Mesenchymal stem cell (in vitro differentiated cells and primary cell): Measurements from ENCODE around the gene PLA2G2D.

Experiments
- DNase-seq: peaks from one replicate; pipeline ENCODE4 v3.0.0-alpha.2; 2013
- H2AFZ ChIP-seq: one replicate; pipeline ENCODE4 v1.6.1; 2013; ENCODE audit warnings: low read depth, mild to moderate bottlenecking, control low read depth, inconsistent platforms, low read length, moderate library complexity
- H2AK5ac ChIP-seq: 2 replicates; pipeline ENCODE4 v1.6.1; 2013; ENCODE audit warnings: low read length, moderate library complexity, mild to moderate bottlenecking, inconsistent platforms; ENCODE audit not compliant: severe bottlenecking
- H2BK120ac ChIP-seq: one replicate; pipeline ENCODE4 v1.6.1; 2013; ENCODE audit warnings: low read depth, mild to moderate bottlenecking, inconsistent platforms, low read length, moderate library complexity
- H2BK12ac ChIP-seq, 2 experiments: one replicate each; pipeline ENCODE4 v1.6.1; 2013; ENCODE audit warnings: inconsistent platforms in 2 of 2, low read length in 2 of 2, mild to moderate bottlenecking in 2 of 2, moderate library complexity in 2 of 2, control low read depth in 1 of 2
- H2BK15ac ChIP-seq: one replicate; pipeline ENCODE4 v1.6.1; 2013; ENCODE audit warnings: mild to moderate bottlenecking, low read depth, inconsistent platforms; ENCODE audit not compliant: poor library complexity, severe bottlenecking
- H2BK5ac ChIP-seq: 2 replicates; pipeline ENCODE4 v1.6.1; 2013; ENCODE audit warnings: low read depth, mild to moderate bottlenecking, low read length, control low read depth, inconsistent platforms; ENCODE audit not compliant: poor library complexity, severe bottlenecking
- H3K14ac ChIP-seq, 2 experiments: one replicate each; pipeline ENCODE4 v1.6.1; 2013; ENCODE audit warnings: inconsistent platforms in 2 of 2, low read length in 2 of 2, control low read depth in 1 of 2, mild to moderate bottlenecking in 1 of 2, moderate library complexity in 1 of 2
- H3K18ac ChIP-seq, 2 experiments: one replicate each; pipeline ENCODE4 v1.6.1; 2013; ENCODE audit warnings: inconsistent platforms in 2 of 2, low read length in 2 of 2, control low read depth in 1 of 2, low read depth in 1 of 2, mild to moderate bottlenecking in 1 of 2
- H3K23ac ChIP-seq, 2 experiments: one replicate each; pipeline ENCODE4 v1.6.1; 2013; ENCODE audit warnings: inconsistent platforms in 2 of 2, low read length in 2 of 2, mild to moderate bottlenecking in 2 of 2, moderate library complexity in 2 of 2, control low read depth in 1 of 2
- H3K27ac ChIP-seq: 2 replicates; pipeline ENCODE4 v1.5.1; 2013; ENCODE audit warnings: mild to moderate bottlenecking, moderate library complexity, low read length, control low read depth, inconsistent platforms; ENCODE audit not compliant: poor library complexity, severe bottlenecking
- H3K27me3 ChIP-seq, 2 experiments: 2 replicates each; pipeline versions ENCODE4 v1.6.1 to v1.7.0; 2013; ENCODE audit warnings: low read length in 2 of 2, mild to moderate bottlenecking in 2 of 2, moderate library complexity in 2 of 2, control low read depth in 1 of 2, inconsistent platforms in 1 of 2; ENCODE audit not compliant: control insufficient read depth in 1 of 2, insufficient read depth in 1 of 2
- H3K36me3 ChIP-seq, 2 experiments: 2 replicates each; pipeline versions ENCODE4 v1.6.1 to v1.7.0; 2013; ENCODE audit warnings: low read length in 2 of 2, control low read depth in 1 of 2, inconsistent platforms in 1 of 2, low read depth in 1 of 2, mild to moderate bottlenecking in 1 of 2; ENCODE audit not compliant: insufficient read depth in 2 of 2, control insufficient read depth in 1 of 2
- H3K4ac ChIP-seq, 2 experiments: one replicate each; pipeline ENCODE4 v1.6.1; 2013; ENCODE audit warnings: inconsistent platforms in 2 of 2, low read length in 2 of 2, mild to moderate bottlenecking in 2 of 2, moderate library complexity in 2 of 2, control low read depth in 1 of 2, low read depth in 1 of 2
- H3K4me1 ChIP-seq: 2 replicates; pipeline ENCODE4 v1.6.1; 2013; ENCODE audit warnings: low read depth, low read length, control low read depth; ENCODE audit not compliant: control insufficient read depth, insufficient read depth
- H3K4me2 ChIP-seq: 2 replicates; pipeline ENCODE4 v1.6.1; 2013; ENCODE audit warnings: low read length, mild to moderate bottlenecking, inconsistent platforms; ENCODE audit not compliant: poor library complexity, severe bottlenecking
- H3K4me3 ChIP-seq, 2 experiments: 2 replicates each; pipeline versions ENCODE4 v1.5.1 to v1.7.0; 2013; ENCODE audit warnings: low read length in 2 of 2, mild to moderate bottlenecking in 2 of 2, control low read depth in 1 of 2, low read depth in 1 of 2; ENCODE audit not compliant: insufficient read depth in 1 of 2
- H3K79me1 ChIP-seq: replicated peaks from 2 replicates; pipeline ENCODE4 v1.6.1; 2013; ENCODE audit warnings: mild to moderate bottlenecking, control low read depth, low read length, inconsistent platforms; ENCODE audit not compliant: poor library complexity, severe bottlenecking
- H3K9ac ChIP-seq: 2 replicates; pipeline ENCODE4 v1.7.0; 2013; ENCODE audit warnings: mild to moderate bottlenecking, low read length, moderate library complexity
- H3K9me3 ChIP-seq: 2 replicates; pipeline ENCODE4 v1.7.0; 2013; ENCODE audit warnings: mild to moderate bottlenecking, low read length; ENCODE audit not compliant: control insufficient read depth
- H4K8ac ChIP-seq: one replicate; pipeline ENCODE4 v1.6.1; 2013; ENCODE audit warnings: inconsistent platforms, mild to moderate bottlenecking, low read length, moderate library complexity
- H4K91ac ChIP-seq: one replicate; pipeline ENCODE4 v1.6.1; 2013; ENCODE audit warnings: mild to moderate bottlenecking, low read length, inconsistent platforms
- WGBS: methylation state at CpG from one replicate; pipeline ENCODE4 v1.1.7; 2013; ENCODE audit warnings: mixed read lengths; 5-methylcytosine and 5-hydroxymethylcytosine counted together

The PLA2G2D gene

DNA sequence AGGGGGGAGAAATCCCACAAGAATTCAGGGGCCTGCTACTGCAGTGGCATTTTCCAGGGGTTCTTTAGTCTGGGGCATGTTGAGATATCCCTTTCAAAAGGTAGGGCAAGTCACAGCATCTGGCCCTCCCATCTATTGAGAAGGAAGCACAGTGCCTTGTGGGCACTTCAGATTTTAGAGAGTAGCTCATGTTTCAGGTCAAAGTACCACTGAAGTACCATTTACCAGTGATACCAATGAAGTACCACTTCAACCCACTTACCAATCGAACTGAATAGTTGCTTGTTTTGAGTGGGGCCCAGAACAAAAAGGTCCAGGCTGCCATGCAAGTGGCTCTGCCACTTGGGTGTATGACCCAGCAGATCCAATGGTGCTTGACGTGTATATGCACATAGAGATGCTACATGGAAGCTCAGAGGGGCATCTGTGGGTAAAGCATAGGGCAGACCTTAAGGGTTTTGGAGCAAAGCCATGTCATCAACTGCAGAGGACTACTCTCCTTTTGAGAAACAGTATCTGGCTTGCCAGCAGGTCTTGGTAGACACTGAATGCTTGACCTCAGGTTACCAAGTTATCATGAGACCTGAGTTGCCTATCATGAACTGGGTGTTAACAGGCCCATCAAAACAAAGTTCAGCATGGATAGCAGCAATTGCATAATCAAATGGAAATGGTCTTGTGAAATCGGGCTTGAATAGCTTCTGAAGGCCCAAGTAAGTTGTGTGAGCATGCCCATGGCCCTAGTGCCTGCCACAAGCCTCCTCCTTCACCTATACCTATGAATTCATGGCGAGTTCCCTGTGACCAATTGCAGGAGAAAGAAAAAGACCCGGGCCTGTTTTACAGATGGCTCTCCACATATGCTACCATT lies 23.5 kb downstream of the PLA2G2D start:
- Histone ChIP-seq H4K8ac (no peak overlapping the region), H2BK15ac (no peak overlapping the region), H3K4ac (no peak overlapping the region), H3K36me3 (no peaks in the 10 kb centered on the region), H2BK120ac (no peak overlapping the region), H3K23ac (no peak overlapping the region), H2BK12ac (no peak overlapping the region), H3K18ac (no peak overlapping the region), H3K27me3 (peaks cover 0 to 13% of the 10 kb centered on the region in 2 experiments), H3K27ac (no peak overlapping the region), H2AK5ac (no peak overlapping the region), H3K79me1 (no peaks in the 10 kb centered on the region), H4K91ac (no peak overlapping the region), H3K4me3 (no peak overlapping the region), H2AFZ (no peak overlapping the region), H3K9ac (no peak overlapping the region), H2BK5ac (no peak overlapping the region), H3K14ac (no peak overlapping the region), H3K4me1 (no peaks in the 10 kb centered on the region), H3K9me3 (peaks cover 5% of the 10 kb centered on the region), H3K4me2 (no peak overlapping the region)
- DNase-seq, result no peak
- WGBS, result 45% methylated on average over 4 of the region's 5 CpGs

DNA sequence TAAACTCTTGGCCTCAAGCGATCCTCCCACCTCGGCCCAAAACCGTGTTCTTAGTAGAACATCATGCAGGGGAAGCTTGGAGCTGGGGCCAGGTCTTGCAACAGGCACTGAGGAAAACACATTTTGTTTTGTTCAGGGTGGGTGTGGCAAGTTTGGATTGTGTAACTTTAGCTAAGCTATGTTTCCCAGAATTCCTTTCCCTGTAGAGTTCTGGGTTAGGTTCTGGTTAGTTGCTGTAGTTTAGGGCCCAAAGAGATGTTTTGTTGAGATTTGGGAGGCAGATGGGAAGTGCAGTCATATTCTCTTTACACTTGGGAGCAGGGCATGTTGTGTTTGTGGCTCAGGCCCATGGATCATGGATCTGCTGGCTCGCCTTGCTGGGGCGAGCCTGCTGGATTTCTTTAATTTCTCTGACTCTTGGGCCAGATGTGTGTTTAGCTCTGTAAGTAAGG lies 25.4 kb downstream of the PLA2G2D start:
- H3K9ac ChIP-seq, result peak overlapping the region; percentile 74
- peaks cover 0 to 3% of the 10 kb centered on the region in 2 experiments for H3K36me3 ChIP-seq
- peak overlapping the region in 1 of 2 experiments; percentile 19 for H3K4me3 ChIP-seq
- no peak for DNase-seq
- H2BK12ac ChIP-seq, result no peak overlapping the region
- H3K79me1 ChIP-seq, result no peaks in the 10 kb centered on the region
- H3K4ac ChIP-seq, result no peak overlapping the region
- H3K4me1 ChIP-seq, result no peaks in the 10 kb centered on the region
- no peak overlapping the region for H3K18ac ChIP-seq
- H4K91ac ChIP-seq, result no peak overlapping the region
- H3K23ac ChIP-seq, result no peak overlapping the region
- H2BK15ac ChIP-seq, result no peak overlapping the region
- no peak overlapping the region for H2BK120ac ChIP-seq
- peaks cover 5% of the 10 kb centered on the region for H3K9me3 ChIP-seq
- H3K27me3 ChIP-seq, result peaks cover 0 to 9% of the 10 kb centered on the region in 2 experiments
- H3K14ac ChIP-seq, result no peak overlapping the region
- H4K8ac ChIP-seq, result no peak overlapping the region
- no peak overlapping the region for H2BK5ac ChIP-seq
- no peak overlapping the region for H3K27ac ChIP-seq
- no peak overlapping the region for H2AK5ac ChIP-seq
- no peak overlapping the region for H3K4me2 ChIP-seq
- 89% methylated on average over 5 of the region's 5 CpGs for whole genome bisulfite sequencing
- no peak overlapping the region for H2AFZ ChIP-seq

DNA sequence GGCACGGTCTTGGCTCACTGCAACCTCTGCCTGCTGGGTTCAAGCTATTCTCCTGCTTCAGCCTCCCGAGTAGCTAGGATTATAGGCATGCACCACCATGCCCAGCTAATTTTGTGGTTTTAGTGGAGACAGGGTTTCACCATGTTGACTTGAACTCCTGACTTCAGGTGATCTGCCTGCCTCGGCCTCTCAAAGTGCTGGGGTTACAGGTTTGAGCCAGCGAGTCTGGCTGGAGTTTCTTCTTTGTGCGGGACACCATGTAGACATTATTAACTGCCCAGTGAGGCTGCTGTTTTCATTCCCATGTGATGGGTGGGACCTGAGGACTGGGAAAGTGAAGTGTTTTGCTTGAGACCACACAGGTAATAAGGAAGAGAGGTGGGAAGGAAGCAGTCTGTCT lies 26.0 kb downstream of the PLA2G2D start:
- no peak overlapping the region for H3K4ac ChIP-seq
- peaks cover 0 to 3% of the 10 kb centered on the region in 2 experiments for H3K36me3 ChIP-seq
- H2BK120ac ChIP-seq, result no peak overlapping the region
- no peak overlapping the region for H4K91ac ChIP-seq
- H3K9ac ChIP-seq, result peak overlapping the region; percentile 74
- no peak overlapping the region for H3K4me3 ChIP-seq
- no peak overlapping the region for H2BK5ac ChIP-seq
- no peak for DNase-seq
- H3K23ac ChIP-seq, result no peak overlapping the region
- H3K18ac ChIP-seq, result no peak overlapping the region
- H2AFZ ChIP-seq, result no peak overlapping the region
- H3K79me1 ChIP-seq, result no peaks in the 10 kb centered on the region
- H3K9me3 ChIP-seq, result peaks cover 5% of the 10 kb centered on the region
- H2AK5ac ChIP-seq, result no peak overlapping the region
- no peak overlapping the region for H2BK15ac ChIP-seq
- H2BK12ac ChIP-seq, result no peak overlapping the region
- peaks cover 0 to 9% of the 10 kb centered on the region in 2 experiments for H3K27me3 ChIP-seq
- H3K4me1 ChIP-seq, result no peaks in the 10 kb centered on the region
- no peak overlapping the region for H3K4me2 ChIP-seq
- no peak overlapping the region for H4K8ac ChIP-seq
- 76% methylated on average over 5 of the region's 5 CpGs for WGBS
- H3K27ac ChIP-seq, result no peak overlapping the region
- H3K14ac ChIP-seq, result no peak overlapping the region

DNA sequence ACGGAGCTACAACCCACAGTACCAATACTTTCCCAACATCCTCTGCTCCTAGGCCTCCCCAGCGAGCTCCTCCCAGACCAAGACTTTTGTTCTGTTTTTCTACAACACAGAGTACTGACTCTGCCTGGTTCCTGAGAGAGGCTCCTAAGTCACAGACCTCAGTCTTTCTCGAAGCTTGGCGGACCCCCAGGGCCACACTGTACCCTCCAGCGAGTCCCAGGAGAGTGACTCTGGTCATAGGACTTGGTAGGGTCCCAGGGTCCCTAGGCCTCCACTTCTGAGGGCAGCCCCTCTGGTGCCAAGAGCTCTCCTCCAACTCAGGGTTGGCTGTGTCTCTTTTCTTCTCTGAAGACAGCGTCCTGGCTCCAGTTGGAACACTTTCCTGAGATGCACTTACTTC lies 28.7 kb downstream of the PLA2G2D start:
- Histone ChIP-seq H3K9me3 (no peaks in the 10 kb centered on the region), H4K8ac (no peak overlapping the region), H3K4ac (no peak overlapping the region), H2BK12ac (no peak overlapping the region), H3K9ac (no peak overlapping the region), H3K4me1 (no peaks in the 10 kb centered on the region), H3K14ac (no peak overlapping the region), H3K18ac (no peak overlapping the region), H2AFZ (no peak overlapping the region), H3K27ac (no peak overlapping the region), H3K36me3 (peaks cover 0 to 8% of the 10 kb centered on the region in 2 experiments), H4K91ac (no peak overlapping the region), H2AK5ac (no peak overlapping the region), H2BK120ac (no peak overlapping the region), H3K27me3 (peaks cover 0 to 9% of the 10 kb centered on the region in 2 experiments), H3K23ac (no peak overlapping the region), H2BK15ac (no peak overlapping the region), H2BK5ac (no peak overlapping the region), H3K4me2 (no peak overlapping the region), H3K79me1 (no peaks in the 10 kb centered on the region), H3K4me3 (no peak overlapping the region)
- no peak for DNase-seq
- 77% methylated on average over 6 of the region's 6 CpGs for WGBS
